ENCODE results near the gene DAPK1.

DAPK1 gene

GRCh38 chr9:87497604-87498045 lies at the start of gene DAPK1:
Gene DAPK1 (plus strand): TSS chr9:87497867. CDS start chr9:87499078, 1,211 bp downstream.
- H3K4me3 ChIP-seq (replicated peaks in 1 of 2; ENCODE audit: low read depth in 2 of 2, low read length in 2 of 2): peak within 1 kb of the TSS; percentile 62 to 89
- TF ChIP-seq, protein P1, sequence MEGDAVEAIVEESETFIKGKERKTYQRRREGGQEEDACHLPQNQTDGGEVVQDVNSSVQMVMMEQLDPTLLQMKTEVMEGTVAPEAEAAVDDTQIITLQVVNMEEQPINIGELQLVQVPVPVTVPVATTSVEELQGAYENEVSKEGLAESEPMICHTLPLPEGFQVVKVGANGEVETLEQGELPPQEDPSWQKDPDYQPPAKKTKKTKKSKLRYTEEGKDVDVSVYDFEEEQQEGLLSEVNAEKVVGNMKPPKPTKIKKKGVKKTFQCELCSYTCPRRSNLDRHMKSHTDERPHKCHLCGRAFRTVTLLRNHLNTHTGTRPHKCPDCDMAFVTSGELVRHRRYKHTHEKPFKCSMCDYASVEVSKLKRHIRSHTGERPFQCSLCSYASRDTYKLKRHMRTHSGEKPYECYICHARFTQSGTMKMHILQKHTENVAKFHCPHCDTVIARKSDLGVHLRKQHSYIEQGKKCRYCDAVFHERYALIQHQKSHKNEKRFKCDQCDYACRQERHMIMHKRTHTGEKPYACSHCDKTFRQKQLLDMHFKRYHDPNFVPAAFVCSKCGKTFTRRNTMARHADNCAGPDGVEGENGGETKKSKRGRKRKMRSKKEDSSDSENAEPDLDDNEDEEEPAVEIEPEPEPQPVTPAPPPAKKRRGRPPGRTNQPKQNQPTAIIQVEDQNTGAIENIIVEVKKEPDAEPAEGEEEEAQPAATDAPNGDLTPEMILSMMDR (IDR thresholded peaks at IDR 0.05; ENCODE audit: low read depth, low read length): no peak
- peak; percentile 33 to 66 for DNase-seq (ENCODE audit: low read depth in 2 of 2)

DNA sequence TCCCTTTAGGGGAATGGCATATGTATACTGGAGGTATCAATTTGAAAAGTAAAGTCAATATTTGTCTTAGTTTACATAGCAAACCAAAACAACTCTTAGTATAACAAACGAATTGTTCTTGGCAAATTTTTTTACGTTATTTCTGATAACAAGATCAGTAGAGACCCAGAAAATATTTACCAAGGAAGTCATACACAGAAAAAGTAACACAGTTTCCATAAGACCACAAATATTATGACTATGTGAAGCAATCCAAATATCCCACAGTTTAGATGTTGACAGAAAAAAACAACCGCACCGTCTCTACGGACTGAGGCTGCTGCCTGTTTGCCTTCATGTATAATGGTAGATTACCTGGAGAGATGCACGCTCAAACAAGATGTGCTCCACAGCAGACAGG lies 46.5 kb upstream of the DAPK1 start:
- TF ChIP-seq, protein P1 (IDR thresholded peaks at IDR 0.05; ENCODE audit: low read depth, low read length): no peak
- no peak overlapping the region for H3K4me3 ChIP-seq (replicated peaks in 1 of 2; ENCODE audit: low read depth in 2 of 2, low read length in 2 of 2)
- no peak for DNase-seq (ENCODE audit: low read depth in 2 of 2)

DNA sequence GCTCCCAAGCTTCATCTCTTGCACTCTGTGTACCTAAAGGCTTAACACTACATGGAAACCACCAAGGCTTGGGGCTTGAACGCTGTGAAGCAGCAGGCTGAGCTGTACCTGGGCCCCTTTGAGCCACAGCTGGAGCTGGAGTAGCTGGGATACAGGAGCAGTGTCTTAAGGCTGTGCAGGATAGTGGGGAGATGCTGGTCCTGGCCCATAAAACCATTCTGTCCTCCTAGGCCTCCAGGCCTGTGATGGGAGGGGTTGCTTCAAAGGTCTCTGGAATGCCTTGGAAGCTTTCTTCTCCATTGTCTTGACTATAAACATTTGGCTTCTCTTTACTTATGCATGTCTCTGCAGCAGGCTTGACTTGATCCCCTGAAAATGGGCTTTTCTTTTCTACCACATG lies 42.3 kb upstream of the DAPK1 start:
- H3K4me3 ChIP-seq (replicated peaks in 1 of 2; ENCODE audit: low read depth in 2 of 2, low read length in 2 of 2): no peak overlapping the region
- DNase-seq (ENCODE audit: low read depth in 2 of 2): no peak
- TF ChIP-seq, protein P1 (IDR thresholded peaks at IDR 0.05; ENCODE audit: low read depth, low read length): no peak

- DNase-seq (ENCODE audit: low read depth in 2 of 2): no peak
- TF ChIP-seq, protein P1 (IDR thresholded peaks at IDR 0.05; ENCODE audit: low read depth, low read length): no peak
- H3K4me3 ChIP-seq (replicated peaks in 1 of 2; ENCODE audit: low read depth in 2 of 2, low read length in 2 of 2): no peak overlapping the region
Observed at GRCh38 chr9:87461256-87461655, 36.4 kb upstream of the DAPK1 start.

DNA sequence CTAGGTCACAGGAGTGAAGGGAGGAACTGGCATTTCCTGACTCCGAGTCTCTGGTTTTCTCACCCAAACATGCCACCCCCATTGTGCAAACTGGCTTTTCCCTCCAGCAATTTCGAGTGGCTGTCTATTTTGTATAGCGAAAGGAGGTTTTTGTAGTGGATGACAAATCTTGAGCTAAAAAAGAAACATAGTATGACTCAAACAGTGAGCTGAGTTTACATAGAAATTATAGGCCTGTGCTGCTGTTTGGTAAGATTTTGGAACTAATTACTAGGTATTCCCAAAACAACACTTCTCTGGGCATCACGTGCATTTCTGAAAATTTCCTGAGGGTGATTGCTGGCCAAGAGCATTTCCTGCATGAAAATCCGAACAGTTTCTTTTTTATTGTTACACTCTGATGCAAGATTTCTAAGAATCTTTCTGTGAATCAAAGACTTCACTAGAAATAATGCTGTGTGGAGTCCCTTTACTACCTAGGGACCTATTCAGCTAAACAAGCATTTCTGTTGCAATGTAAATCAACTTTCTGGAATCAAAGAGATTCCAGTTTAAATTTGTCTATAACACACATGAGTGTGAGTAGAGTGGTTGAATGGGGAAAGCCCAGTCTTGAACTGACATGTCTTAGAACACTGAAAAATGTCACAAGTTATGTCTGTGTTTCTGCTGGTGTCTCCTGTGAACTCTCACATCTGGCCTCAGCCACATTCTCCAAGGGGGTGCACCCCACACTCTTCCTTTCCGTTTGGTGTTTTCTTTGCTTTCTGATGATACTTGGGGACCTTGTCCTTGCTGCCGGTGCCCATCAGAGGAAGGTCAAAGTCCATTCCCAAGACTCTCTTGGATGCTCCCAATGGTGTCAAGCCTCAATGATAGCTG lies 33.3 kb upstream of the DAPK1 start:
- TF ChIP-seq, protein P1 (IDR thresholded peaks at IDR 0.05; ENCODE audit: low read depth, low read length): no peak
- no peak overlapping the region for H3K4me3 ChIP-seq (replicated peaks in 1 of 2; ENCODE audit: low read depth in 2 of 2, low read length in 2 of 2)
- peak; percentile 15 to 79 for DNase-seq (ENCODE audit: low read depth in 2 of 2)

- no peak overlapping the region for H3K4me3 ChIP-seq (replicated peaks in 1 of 2; ENCODE audit: low read depth in 2 of 2, low read length in 2 of 2)
- TF ChIP-seq, protein P1 (IDR thresholded peaks at IDR 0.05; ENCODE audit: low read depth, low read length): no peak
- DNase-seq (ENCODE audit: low read depth in 2 of 2): no peak
Observed at GRCh38 chr9:87464992-87465378, 32.7 kb upstream of the DAPK1 start.
